Activated effector memory CD4-positive, alpha-beta T cell treated with anti-CD3 and anti-CD28 coated beads, Interleukin-2, amount 50 U/mL, for 16 hours (primary cell): ENCODE data around the gene CD3E.
"Not testable (repeated sequence)": the region's sequence is repeated elsewhere in the genome, so short reads cannot be mapped to it uniquely, and the experiment has no call there.

ENCODE experiments used
- DNase-seq: peaks from one replicate; pipeline ENCODE4 v3.0.0-alpha.2; 2020

CD3E gene

GRCh38 chr11:118291477-118292135, 12.9 kb upstream of the CD3E start:
- no peak for DNase-seq

- DNase-seq: no peak
Observed at GRCh38 chr11:118294053-118294452, 10.5 kb upstream of the CD3E start.

- DNase-seq: no peak
Observed at GRCh38 chr11:118295199-118295598, 9.3 kb upstream of the CD3E start.

- peak; percentile 76 for DNase-seq
Observed at GRCh38 chr11:118295815-118296454, 8.6 kb upstream of the CD3E start.

GRCh38 chr11:118301600-118302195, 2.8 kb upstream of the CD3E start:
- DNase-seq: no peak

- DNase-seq: no peak
Observed at GRCh38 chr11:118304227-118304567, 333 bp upstream of the CD3E start.

- no peak for DNase-seq
Observed at GRCh38 chr11:118305726-118306125, 1.2 kb downstream of the CD3E start.

GRCh38 chr11:118306556-118306955, 2.0 kb downstream of the CD3E start:
- DNase-seq: peak; percentile 82

GRCh38 chr11:118308995-118309528, 4.5 kb downstream of the CD3E start:
- DNase-seq: not testable (repeated sequence)

GRCh38 chr11:118310271-118310670, 5.7 kb downstream of the CD3E start:
- no peak for DNase-seq

GRCh38 chr11:118310781-118311485, 6.4 kb downstream of the CD3E start:
- no peak for DNase-seq

- DNase-seq: no peak
Observed at GRCh38 chr11:118311518-118311917, 7.0 kb downstream of the CD3E start.

GRCh38 chr11:118312328-118312727, 7.8 kb downstream of the CD3E start:
- no peak for DNase-seq

GRCh38 chr11:118313242-118313641, 8.7 kb downstream of the CD3E start:
- no peak for DNase-seq

- no peak for DNase-seq
Observed at GRCh38 chr11:118314988-118315411, 10.5 kb downstream of the CD3E start.

GRCh38 chr11:118318124-118318523, 13.6 kb downstream of the CD3E start:
- DNase-seq: no peak

- no peak for DNase-seq
Observed at GRCh38 chr11:118318581-118319336, 14.2 kb downstream of the CD3E start.

- no peak for DNase-seq
Observed at GRCh38 chr11:118319337-118319707, 14.8 kb downstream of the CD3E start.

- no peak for DNase-seq
Observed at GRCh38 chr11:118320515-118320914, 16.0 kb downstream of the CD3E start.

GRCh38 chr11:118321386-118322082, 17.0 kb downstream of the CD3E start:
- DNase-seq: no peak

- DNase-seq: no peak
Observed at GRCh38 chr11:118322721-118323120, 18.2 kb downstream of the CD3E start.

GRCh38 chr11:118325283-118325682, 20.8 kb downstream of the CD3E start:
- DNase-seq: no peak
